HEK293 (cell line): ENCODE data around the gene SF3A1.

Source experiments
- CTCF ChIP-seq: fragments of 450-650 bp; formaldehyde crosslinking; IDR thresholded peaks from 2 replicates; pipeline ENCODE4 v1.5.1; 2016; ENCODE audit warnings: missing biosample characterization, missing genetic modification characterization
- ELK4 ChIP-seq: IDR thresholded peaks from 2 replicates; pipeline ENCODE4 v1.6.1; 2011; ENCODE audit warnings: mild to moderate bottlenecking, low read depth, low read length, borderline replicate concordance
- SETDB1 ChIP-seq: IDR thresholded peaks from one replicate; pipeline ENCODE4 v1.6.1; 2017; ENCODE audit warnings: mild to moderate bottlenecking, low read length, moderate library complexity, mixed read lengths; ENCODE audit not compliant: insufficient read length
- TCF7L2 ChIP-seq: IDR thresholded peaks from 2 replicates; pipeline ENCODE4 v1.6.1; 2011; ENCODE audit warnings: low read depth, mild to moderate bottlenecking, inconsistent platforms, low read length, moderate library complexity, borderline replicate concordance
- ZNF10 ChIP-seq: fragments of 450-650 bp; formaldehyde crosslinking; IDR thresholded peaks from 2 replicates; pipeline ENCODE4 v1.5.1; 2017; ENCODE audit warnings: missing biosample characterization, missing genetic modification characterization
- ZNF830 ChIP-seq: fragments of 450-650 bp; IDR thresholded peaks from 2 replicates; pipeline ENCODE4 v1.5.0; 2018; ENCODE audit warnings: missing biosample characterization, missing genetic modification characterization, low read depth, mild to moderate bottlenecking, moderate library complexity

- TF ChIP-seq ZNF830 = no peak
- TF ChIP-seq ELK4 = no peak
- TF ChIP-seq CTCF (tag by site-specific recombination) = no peak
- TF ChIP-seq TCF7L2 = no peak
- no peak for TF ChIP-seq SETDB1
- no peak for TF ChIP-seq ZNF10
These were observed 44.6 kb downstream of the SF3A1 start for GRCh38 chr22:30312053-30312452.
